Adrenal gland (tissue), 12 donors: ENCODE data around the gene GLIPR1. TPM values are rescaled to one million over a fixed set of nuclear protein-coding genes. Genes with fewer than 3 reads are reported as not detected.
"Not testable (repeated sequence)": the region's sequence is repeated elsewhere in the genome, so short reads cannot be mapped to it uniquely, and the experiment has no call there.

ENCODE experiments used
- DNase-seq, 7 donors: peaks; one replicate each; pipeline ENCODE4 v3.0.0-alpha.2; 2019 to 2020
- H3K27ac ChIP-seq, 5 donors: fragments of 200-600 bp; sonication (generic) in 4 of 5; 1 replicate in 3 of 5; 2 replicates in 2 of 5; pipeline versions ENCODE4 v1.5.1 to v1.8.0; 2016 to 2020; ENCODE audit warnings: mild to moderate bottlenecking in 1 of 5
- H3K27me3 ChIP-seq: fragments of 200-600 bp; 2 replicates; pipeline ENCODE4 v1.8.0; 2021
- H3K36me3 ChIP-seq, 2 donors: fragments of 200-600 bp; replicated peaks in 1 of 2; 1 replicate in 1 of 2; 2 replicates in 1 of 2; pipeline versions ENCODE4 v1.5.1 to v1.8.0; 2018 to 2022
- H3K4me1 ChIP-seq, 2 donors: fragments of 200-600 bp; replicated peaks in 1 of 2; 1 replicate in 1 of 2; 2 replicates in 1 of 2; pipeline versions ENCODE4 v1.5.1 to v1.8.0; 2018 to 2021
- H3K4me3 ChIP-seq, 4 donors: fragments of 200-600 bp; sonication (generic) in 3 of 4; one replicate each; pipeline ENCODE4 v1.5.1; 2016 to 2018
- H3K9me3 ChIP-seq, 3 donors: fragments of 200-600 bp; sonication (generic) in 1 of 3; replicated peaks in 1 of 3; 1 replicate in 2 of 3; 2 replicates in 1 of 3; pipeline versions ENCODE4 v1.5.1 to v1.8.0; 2016 to 2021
- CTCF ChIP-seq, 6 experiments: fragments of 450-650 bp in 4 of 6; fragments of 200-600 bp in 2 of 6; sonication (generic) in 1 of 6; IDR thresholded peaks; 1 replicate in 5 of 6; 2 replicates in 1 of 6; pipeline versions ENCODE4 v1.5.1 to v1.8.0; 2016 to 2021; ENCODE audit warnings: antibody characterized with exemption in 6 of 6, mild to moderate bottlenecking in 2 of 6, moderate library complexity in 1 of 6
- POLR2A ChIP-seq, 2 donors: fragments of 450-650 bp; IDR thresholded peaks; one replicate each; pipeline ENCODE4 v1.6.1; 2017; ENCODE audit warnings: antibody characterized with exemption in 2 of 2, mild to moderate bottlenecking in 2 of 2, moderate library complexity in 1 of 2
- WGBS, 4 donors: extraction: QIAGEN DNeasy Blood & Tissue Kit in 2 of 4; methylation state at CpG; one replicate each; pipeline versions ENCODE4 v1.1.5 to v1.1.7; 2013 to 2017; 5-methylcytosine and 5-hydroxymethylcytosine counted together
- intact Hi-C, 2 donors: fragments of 100-400 bp; cut with DNase I; formaldehyde crosslinking; loops; one replicate each; pipeline versions ENCODE4 v1.14.1 to v1.15.0; 2022 to 2023
- polyA plus RNA-seq, 3 donors: library from polyadenylated mRNA; stranded (reverse); fragments of 200-250 nt in 2 of 3; fragments of 350-450 nt in 1 of 3; fragmentation: Illumina TruSeq in 1 of 3; extraction: RNeasy Lipid Tissue Mini Kit (QIAGEN cat#74804) in 1 of 3; gene quantifications; one replicate each; pipeline ENCODE4 v1.2.3, GENCODE V29; 2013 to 2014
- total RNA-seq, 9 donors: library from RNA; depleted of rRNA in 4 of 9; stranded (reverse); fragments of >200 nt in 4 of 9; fragments of 120-200 nt in 1 of 9; fragmentation: NEBNext Ultra II Directional in 1 of 9; extraction: Animal tissue kit (Norgen Biotek cat#: 25700) in 1 of 9; gene quantifications; one replicate each; pipeline versions ENCODE4 v1.1.0 to v1.2.4, GENCODE V29; 2013 to 2023
- donor health status: healthy with polysubstance abuse.
- donor health status: Bipolar disorder and iron deficiency.
- donor health status: DM: yes; HTN: yes; CAD: no.
- donor health status: DM: no; HTN: no; CAD: no.
- donor health status: DM: no; HTN: no; CAD: no.
- donor health status: DM: yes; HTN: yes; CAD: no.

The GLIPR1 gene
- total and polyA plus RNA-seq, 12 donors, result 5.6 to 48.5 (median 22.4) TPM

GRCh38 chr12:75481013-75481705, 604 bp downstream of the GLIPR1 start:
- Histone ChIP-seq H3K4me1 (peaks cover 0 to 26% of the 10 kb centered on the region in 2 donors), H3K36me3 (no peaks in the 10 kb centered on the region), H3K4me3 (peak overlapping the region in 3 of 4 donors; percentile 14 to 84 (median 60)), H3K27ac (peak overlapping the region; percentile 4 to 90 (median 68)), H3K27me3 (no peaks in the 10 kb centered on the region), H3K9me3 (no peaks in the 10 kb centered on the region)
- DNase-seq, result no peak
- WGBS, 4 donors, result 31 to 48% (median 33%) methylated on average over 5 of the region's 5 CpGs
- intact Hi-C loops, result no loop called here
- TF ChIP-seq POLR2A (IDR thresholded peaks at IDR 0.05) (no peak), CTCF (IDR thresholded peaks at IDR 0.05) (no peak)

GRCh38 chr12:75481774-75482173, 1.2 kb downstream of the GLIPR1 start:
- no peak for DNase-seq
- intact Hi-C loops, result no loop called here
- H3K36me3 ChIP-seq, result no peaks in the 10 kb centered on the region
- no peak for TF ChIP-seq CTCF (IDR thresholded peaks at IDR 0.05)
- TF ChIP-seq POLR2A (IDR thresholded peaks at IDR 0.05), result no peak
- H3K9me3 ChIP-seq, result no peaks in the 10 kb centered on the region
- peak overlapping the region in 2 of 5 donors; percentile 21 to 68 for H3K27ac ChIP-seq
- peak overlapping the region in 1 of 4 donors; percentile 84 for H3K4me3 ChIP-seq
- 67 to 74% (median 72%) methylated on average over 4 of the region's 4 CpGs for WGBS, 4 donors
- peaks cover 0 to 32% of the 10 kb centered on the region in 2 donors for H3K4me1 ChIP-seq
- no peaks in the 10 kb centered on the region for H3K27me3 ChIP-seq

GRCh38 chr12:75482646-75483045, 2.1 kb downstream of the GLIPR1 start:
- Histone ChIP-seq H3K4me3 (peak overlapping the region in 1 of 4 donors; percentile 84), H3K4me1 (peaks cover 0 to 32% of the 10 kb centered on the region in 2 donors), H3K27ac (peak overlapping the region in 1 of 5 donors; percentile 39), H3K9me3 (no peaks in the 10 kb centered on the region), H3K27me3 (no peaks in the 10 kb centered on the region), H3K36me3 (no peaks in the 10 kb centered on the region)
- intact Hi-C loops, result no loop called here
- 28 to 46% (median 35%) methylated on average over 4 of the region's 4 CpGs for WGBS, 4 donors
- TF ChIP-seq CTCF (IDR thresholded peaks at IDR 0.05) (no peak), POLR2A (IDR thresholded peaks at IDR 0.05) (no peak)
- no peak for DNase-seq

GRCh38 chr12:75483431-75483830, 2.9 kb downstream of the GLIPR1 start:
- intact Hi-C loops, result no loop called here
- no peak for DNase-seq
- no peaks in the 10 kb centered on the region for H3K9me3 ChIP-seq
- no peak overlapping the region for H3K27ac ChIP-seq
- no peaks in the 10 kb centered on the region for H3K36me3 ChIP-seq
- peak overlapping the region in 1 of 4 donors; percentile 84 for H3K4me3 ChIP-seq
- WGBS, 4 donors, result 48 to 68% (median 62%) methylated on average over 2 of the region's 2 CpGs
- TF ChIP-seq CTCF (IDR thresholded peaks at IDR 0.05) (no peak), POLR2A (IDR thresholded peaks at IDR 0.05) (no peak)
- no peaks in the 10 kb centered on the region for H3K27me3 ChIP-seq
- peaks cover 0 to 32% of the 10 kb centered on the region in 2 donors for H3K4me1 ChIP-seq

- WGBS, 4 donors, result 90 to 96% (median 92%) methylated on average over 2 of the region's 2 CpGs
- H3K4me3 ChIP-seq, result peak overlapping the region in 1 of 4 donors; percentile 10
- H3K27me3 ChIP-seq, H3K27ac ChIP-seq, H3K36me3 ChIP-seq, H3K9me3 ChIP-seq, intact Hi-C loops, DNase-seq: not testable (repeated sequence)
- H3K4me1 ChIP-seq, result peaks cover 0 to 31% of the 10 kb centered on the region in 2 donors
These were observed 3.9 kb downstream of the GLIPR1 start for GRCh38 chr12:75484450-75484849.
